Measurements from ENCODE around the gene TMEM190. TPM values are rescaled to one million over a fixed set of nuclear protein-coding genes. Genes with fewer than 3 reads are reported as not detected.

Gene TMEM190
- total RNA-seq, 4 donors from 2014 or later, result not detected

DNA sequence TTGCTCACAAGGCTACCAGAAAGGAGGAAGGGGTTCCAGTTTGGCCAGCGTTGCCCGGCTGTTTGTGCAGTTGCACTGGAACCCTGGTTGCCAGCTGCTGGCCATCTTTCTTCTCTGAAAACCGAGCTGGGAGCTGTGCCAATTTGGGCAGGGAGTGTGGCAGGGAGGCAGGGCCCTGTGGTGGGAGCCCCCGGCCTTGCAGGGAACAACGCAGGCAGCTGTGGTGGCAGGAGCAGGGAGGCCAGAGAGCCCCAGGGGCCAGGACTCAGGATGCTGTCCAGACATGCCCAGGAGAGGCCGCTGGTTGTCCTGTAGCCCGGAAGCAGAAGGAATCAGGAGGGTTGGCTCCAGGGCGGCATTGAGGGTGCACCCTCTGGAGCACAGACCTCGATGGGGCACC lies 32.2 kb upstream of the TMEM190 start:
- Histone ChIP-seq H3K27me3 (no peaks in the 10 kb centered on the region), H3K4me3 (no peak overlapping the region), H3K36me3 (peaks cover 36% of the 10 kb centered on the region), H3K9me3 (no peaks in the 10 kb centered on the region), H3K27ac (no peak overlapping the region), H3K4me1 (peaks cover 30% of the 10 kb centered on the region)
- 67% methylated on average over 2 of the region's 9 CpGs for WGBS
- TF ChIP-seq EP300 (IDR thresholded peaks at IDR 0.05) (no peak), POLR2AphosphoS5 (IDR thresholded peaks at IDR 0.05) (no peak)
- TF ChIP-seq, protein P1, sequence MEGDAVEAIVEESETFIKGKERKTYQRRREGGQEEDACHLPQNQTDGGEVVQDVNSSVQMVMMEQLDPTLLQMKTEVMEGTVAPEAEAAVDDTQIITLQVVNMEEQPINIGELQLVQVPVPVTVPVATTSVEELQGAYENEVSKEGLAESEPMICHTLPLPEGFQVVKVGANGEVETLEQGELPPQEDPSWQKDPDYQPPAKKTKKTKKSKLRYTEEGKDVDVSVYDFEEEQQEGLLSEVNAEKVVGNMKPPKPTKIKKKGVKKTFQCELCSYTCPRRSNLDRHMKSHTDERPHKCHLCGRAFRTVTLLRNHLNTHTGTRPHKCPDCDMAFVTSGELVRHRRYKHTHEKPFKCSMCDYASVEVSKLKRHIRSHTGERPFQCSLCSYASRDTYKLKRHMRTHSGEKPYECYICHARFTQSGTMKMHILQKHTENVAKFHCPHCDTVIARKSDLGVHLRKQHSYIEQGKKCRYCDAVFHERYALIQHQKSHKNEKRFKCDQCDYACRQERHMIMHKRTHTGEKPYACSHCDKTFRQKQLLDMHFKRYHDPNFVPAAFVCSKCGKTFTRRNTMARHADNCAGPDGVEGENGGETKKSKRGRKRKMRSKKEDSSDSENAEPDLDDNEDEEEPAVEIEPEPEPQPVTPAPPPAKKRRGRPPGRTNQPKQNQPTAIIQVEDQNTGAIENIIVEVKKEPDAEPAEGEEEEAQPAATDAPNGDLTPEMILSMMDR (IDR thresholded peaks at IDR 0.05), result no peak
- DNase-seq (ENCODE audit: low spot score in 2 of 2), result no peak

DNA sequence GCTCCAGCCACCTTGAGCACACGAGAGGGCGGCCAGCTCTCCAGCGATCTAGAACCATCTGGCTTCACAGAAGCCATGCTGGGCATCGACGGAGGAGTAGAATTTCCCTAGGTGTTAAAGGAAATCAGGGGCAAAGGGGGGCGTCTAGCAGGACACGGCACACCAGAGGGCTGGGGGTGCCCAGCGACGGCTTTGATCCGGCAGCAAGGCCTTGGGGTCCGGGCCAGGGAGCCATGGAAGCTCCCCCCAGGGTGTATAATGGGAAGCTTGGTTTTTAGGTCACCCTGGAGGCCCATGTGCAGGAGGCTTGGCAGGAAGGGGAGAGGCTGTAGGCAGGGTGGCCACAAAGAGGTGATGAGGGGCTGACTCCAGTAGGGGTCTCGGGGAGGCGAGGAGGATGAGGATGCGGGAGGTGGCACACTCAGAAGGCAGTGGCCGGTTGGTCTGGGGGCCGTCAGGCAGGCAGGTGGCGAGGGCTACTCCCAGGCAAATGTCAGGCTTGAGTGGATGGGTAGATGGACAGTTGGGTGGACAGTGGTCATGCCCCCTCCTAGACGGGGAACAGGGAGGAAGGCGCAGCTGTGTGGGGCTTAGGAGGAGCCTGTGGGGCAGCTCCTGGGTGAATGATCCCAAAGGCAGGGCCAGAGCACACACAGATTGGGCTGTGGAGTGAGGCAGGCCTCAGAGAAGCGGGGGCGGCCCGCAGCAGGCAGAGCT lies 31.4 kb upstream of the TMEM190 start:
- Histone ChIP-seq H3K4me1 (peaks cover 26% of the 10 kb centered on the region), H3K4me3 (no peak overlapping the region), H3K27me3 (no peaks in the 10 kb centered on the region), H3K9me3 (no peaks in the 10 kb centered on the region), H3K27ac (no peak overlapping the region), H3K36me3 (peaks cover 36% of the 10 kb centered on the region)
- TF ChIP-seq POLR2A (IDR thresholded peaks at IDR 0.05), result no peak
- TF ChIP-seq POLR2AphosphoS5 (IDR thresholded peaks at IDR 0.05), result no peak
- TF ChIP-seq EP300 (IDR thresholded peaks at IDR 0.05), result no peak
- TF ChIP-seq, protein P1 (IDR thresholded peaks at IDR 0.05), result no peak
- no peak for DNase-seq (ENCODE audit: low spot score in 2 of 2)
- 85% methylated on average over 21 of the region's 22 CpGs for WGBS

DNA sequence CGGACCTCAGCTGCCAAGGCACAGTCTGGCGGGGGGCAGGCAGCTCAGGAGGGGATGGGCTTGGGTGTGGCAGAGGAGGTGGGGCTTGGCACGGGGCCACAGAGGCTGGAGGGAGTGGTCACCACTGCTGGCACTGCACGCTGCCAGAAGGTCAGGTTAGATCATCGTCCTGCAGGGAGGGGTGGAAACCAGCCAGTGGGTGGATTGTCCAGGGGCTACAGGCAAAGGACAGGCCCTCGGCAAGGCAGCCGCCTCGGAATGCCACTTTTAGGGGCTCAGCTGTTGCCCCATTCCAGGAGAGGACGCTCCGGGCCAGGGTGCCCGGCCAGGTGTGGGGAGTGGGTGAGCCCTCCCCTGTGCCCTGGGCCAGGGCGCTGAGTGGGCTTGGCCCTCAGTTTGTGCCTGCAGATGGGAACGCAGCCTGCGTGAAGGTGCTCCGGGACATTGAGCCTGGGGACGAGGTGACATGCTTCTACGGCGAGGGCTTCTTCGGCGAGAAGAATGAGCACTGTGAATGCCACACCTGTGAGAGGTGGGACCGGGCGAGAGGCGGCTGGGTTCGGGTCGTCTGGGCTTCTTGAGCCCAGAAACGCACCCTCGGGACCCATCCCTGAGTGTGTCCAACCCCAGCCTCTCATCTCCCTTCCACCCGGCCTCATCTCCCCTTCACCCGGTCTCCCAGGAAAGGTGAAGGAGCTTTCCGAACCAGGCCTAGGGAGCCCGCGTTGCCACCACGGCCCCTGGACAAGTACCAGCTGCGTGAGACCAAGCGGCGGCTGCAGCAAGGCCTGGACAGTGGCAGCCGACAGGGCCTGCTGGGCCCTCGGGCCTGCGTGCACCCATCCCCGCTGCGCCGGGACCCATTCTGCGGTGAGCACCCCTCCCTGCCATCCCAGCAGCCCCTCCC lies 30.6 kb upstream of the TMEM190 start:
- H3K4me1 ChIP-seq, result peaks cover 18% of the 10 kb centered on the region
- no peak overlapping the region for H3K4me3 ChIP-seq
- WGBS, result 80% methylated on average over 29 of the region's 43 CpGs
- peaks cover 36% of the 10 kb centered on the region for H3K36me3 ChIP-seq
- no peaks in the 10 kb centered on the region for H3K9me3 ChIP-seq
- H3K27me3 ChIP-seq, result no peaks in the 10 kb centered on the region
- TF ChIP-seq EP300 (IDR thresholded peaks at IDR 0.05), result no peak
- no peak for TF ChIP-seq POLR2A (IDR thresholded peaks at IDR 0.05)
- TF ChIP-seq POLR2AphosphoS5 (IDR thresholded peaks at IDR 0.05), result no peak
- TF ChIP-seq, protein P1 (IDR thresholded peaks at IDR 0.05), result no peak
- no peak overlapping the region for H3K27ac ChIP-seq
- peak in 1 of 2 donors; percentile 78 for DNase-seq (ENCODE audit: low spot score in 2 of 2)

DNA sequence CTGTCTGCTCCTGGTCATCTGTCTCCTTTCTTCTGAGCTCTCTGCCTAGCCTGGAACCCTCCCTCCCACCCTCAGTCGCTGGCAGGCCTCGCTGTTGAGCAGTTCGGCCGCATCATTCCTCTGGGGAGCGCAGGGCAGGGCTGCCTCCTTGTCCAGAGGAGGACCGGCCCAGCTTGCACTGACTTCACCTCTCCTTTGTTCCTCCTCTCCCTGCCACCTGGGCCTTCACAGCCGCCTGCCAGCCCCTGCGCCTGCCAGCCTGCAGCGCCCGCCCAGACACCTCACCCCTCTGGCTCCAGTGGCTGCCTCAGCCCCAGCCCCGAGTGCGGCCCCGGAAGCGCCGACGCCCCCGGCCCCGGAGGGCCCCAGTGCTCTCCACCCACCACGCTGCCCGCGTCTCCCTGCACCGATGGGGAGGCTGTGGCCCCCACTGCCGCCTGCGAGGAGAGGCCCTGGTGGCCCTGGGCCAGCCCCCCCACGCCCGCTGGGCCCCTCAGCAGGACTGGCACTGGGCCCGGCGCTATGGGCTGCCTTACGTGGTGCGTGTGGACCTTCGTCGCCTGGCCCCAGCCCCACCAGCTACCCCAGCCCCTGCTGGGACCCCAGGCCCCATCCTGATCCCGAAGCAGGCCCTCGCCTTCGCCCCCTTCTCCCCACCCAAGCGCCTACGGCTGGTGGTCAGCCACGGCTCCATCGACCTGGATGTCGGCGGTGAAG lies 29.7 kb upstream of the TMEM190 start:
- Histone ChIP-seq H3K4me3 (no peak overlapping the region), H3K27ac (no peak overlapping the region), H3K9me3 (no peaks in the 10 kb centered on the region), H3K27me3 (peaks cover 8% of the 10 kb centered on the region), H3K4me1 (peaks cover 10% of the 10 kb centered on the region), H3K36me3 (peaks cover 33% of the 10 kb centered on the region)
- 78% methylated on average over 28 of the region's 41 CpGs for WGBS
- TF ChIP-seq EP300 (IDR thresholded peaks at IDR 0.05) (no peak), POLR2A (IDR thresholded peaks at IDR 0.05) (no peak), POLR2AphosphoS5 (IDR thresholded peaks at IDR 0.05) (no peak)
- TF ChIP-seq, protein P1 (IDR thresholded peaks at IDR 0.05), result no peak
- peak in 1 of 2 donors; percentile 58 for DNase-seq (ENCODE audit: low spot score in 2 of 2)

All from suprapubic skin (tissue), 4 donors.